ENCODE data around the gene RIC3.

Gene RIC3

GRCh38 chr11:8156877-8157276 lies 11.9 kb downstream of the RIC3 start:
- Mint-ChIP-seq H3K4me1 (ENCODE audit: low read depth) (no peaks in the 10 kb centered on the region), H3K9me3 (no peaks in the 10 kb centered on the region), H3K36me3 (ENCODE audit: low read depth) (no peaks in the 10 kb centered on the region), H3K27ac (no peak overlapping the region), H3K27me3 (no peaks in the 10 kb centered on the region), H3K4me3 (no peak overlapping the region)

DNA sequence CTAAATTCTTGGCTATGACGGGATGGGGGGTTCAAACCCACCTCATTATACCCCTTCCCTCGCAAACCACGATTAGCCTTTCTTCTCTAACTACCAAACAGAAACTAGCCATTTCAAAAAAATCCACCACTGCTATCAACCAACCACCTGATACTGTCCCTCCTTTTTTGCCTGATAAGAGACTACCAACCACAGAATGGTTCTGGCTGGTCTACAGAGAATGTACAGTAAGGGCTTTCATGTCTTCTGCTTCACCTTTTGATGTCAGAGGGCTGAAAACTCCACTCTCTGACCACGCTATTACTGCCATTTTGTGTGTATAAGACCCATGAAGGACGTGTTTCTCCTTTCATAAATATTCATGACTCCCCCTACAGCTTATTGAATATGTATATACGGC lies 19.1 kb downstream of the RIC3 start:
- Mint-ChIP-seq H3K36me3 (ENCODE audit: low read depth) (peaks cover 13% of the 10 kb centered on the region), H3K4me3 (no peak overlapping the region), H3K4me1 (ENCODE audit: low read depth) (no peaks in the 10 kb centered on the region), H3K27ac (no peak overlapping the region), H3K9me3 (no peaks in the 10 kb centered on the region), H3K27me3 (no peaks in the 10 kb centered on the region)

DNA sequence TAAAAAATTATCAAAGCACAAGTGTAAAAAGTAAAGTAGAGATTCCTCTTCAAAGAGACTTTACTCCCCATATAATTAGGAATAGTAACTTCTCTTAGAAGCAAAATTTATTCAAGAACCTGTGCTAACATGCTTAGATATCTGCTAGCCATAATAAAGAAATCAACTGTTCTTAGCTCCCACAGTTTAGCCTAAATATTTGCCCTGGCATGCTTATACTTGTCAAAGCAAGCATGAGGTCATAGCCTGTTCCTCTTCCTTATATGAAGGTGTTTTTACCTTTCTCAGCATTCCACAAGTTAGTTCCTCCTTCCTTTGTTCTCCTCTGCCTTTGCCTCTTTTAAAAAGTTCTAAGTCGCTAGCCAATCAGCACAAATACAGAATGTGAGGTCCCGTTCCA lies 30.3 kb downstream of the RIC3 start:
- Mint-ChIP-seq H3K27ac (no peak overlapping the region), H3K9me3 (no peaks in the 10 kb centered on the region), H3K4me1 (ENCODE audit: low read depth) (no peaks in the 10 kb centered on the region), H3K4me3 (no peak overlapping the region), H3K36me3 (ENCODE audit: low read depth) (peaks cover 31% of the 10 kb centered on the region), H3K27me3 (no peaks in the 10 kb centered on the region)

DNA sequence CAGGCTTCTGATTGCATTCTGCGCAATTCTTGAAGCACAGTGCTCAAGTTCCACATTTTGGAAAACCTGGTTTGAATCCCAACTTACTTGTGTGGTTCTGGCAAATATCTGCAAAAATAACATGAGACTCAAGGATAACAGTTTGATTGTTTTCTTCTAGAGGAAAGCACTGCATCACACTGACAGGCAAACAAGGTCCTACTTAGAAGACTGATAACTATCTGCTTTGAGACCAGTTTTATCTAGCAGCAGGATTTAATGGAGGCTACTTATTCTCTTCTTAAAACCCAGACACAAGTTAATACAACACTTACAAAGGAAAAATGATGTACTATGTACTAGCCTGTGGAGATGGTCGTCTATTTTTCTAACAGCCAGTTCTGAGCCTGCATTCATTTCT lies 41.4 kb downstream of the RIC3 start:
- H3K4me3 Mint-ChIP-seq = no peak overlapping the region
- no peaks in the 10 kb centered on the region for H3K27me3 Mint-ChIP-seq
- H3K4me1 Mint-ChIP-seq (ENCODE audit: low read depth) = no peaks in the 10 kb centered on the region
- H3K27ac Mint-ChIP-seq = no peak overlapping the region
- no peaks in the 10 kb centered on the region for H3K9me3 Mint-ChIP-seq
- peaks cover 3% of the 10 kb centered on the region for H3K36me3 Mint-ChIP-seq (ENCODE audit: low read depth)

GRCh38 chr11:8126649-8127289 lies 42.1 kb downstream of the RIC3 start:
- Mint-ChIP-seq H3K27ac (no peak overlapping the region), H3K4me1 (ENCODE audit: low read depth) (no peaks in the 10 kb centered on the region), H3K36me3 (ENCODE audit: low read depth) (peaks cover 7% of the 10 kb centered on the region), H3K4me3 (no peak overlapping the region), H3K27me3 (no peaks in the 10 kb centered on the region), H3K9me3 (no peaks in the 10 kb centered on the region)

DNA sequence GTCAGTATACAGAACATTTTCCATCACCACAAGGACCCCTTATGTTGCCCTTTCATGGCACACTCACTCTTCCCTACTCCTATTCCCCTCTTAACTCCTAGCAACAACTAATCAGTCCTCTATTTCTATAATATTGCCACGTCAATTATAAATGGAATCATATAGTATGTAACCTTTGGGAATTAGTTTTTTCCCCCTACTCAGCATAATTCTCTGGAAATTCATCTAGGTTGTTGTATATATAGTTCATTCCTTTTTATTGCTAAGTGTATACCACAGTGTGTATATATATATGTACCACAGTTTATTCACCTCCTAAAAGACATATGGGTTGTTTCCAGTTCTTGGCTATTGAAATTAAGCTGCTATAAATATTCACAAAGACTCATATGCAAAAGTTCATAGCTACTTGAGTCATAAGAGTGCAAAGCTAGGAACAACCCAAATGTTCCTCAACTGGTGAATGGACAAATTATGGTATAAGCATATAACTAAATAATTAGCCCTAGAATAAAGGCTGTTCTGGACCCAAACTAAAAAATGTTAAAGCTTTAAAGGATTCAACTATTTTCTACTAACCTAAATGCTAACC lies 46.6 kb downstream of the RIC3 start:
- Mint-ChIP-seq H3K27me3 (no peaks in the 10 kb centered on the region), H3K4me3 (no peak overlapping the region), H3K27ac (no peak overlapping the region), H3K36me3 (ENCODE audit: low read depth) (peaks cover 25% of the 10 kb centered on the region), H3K4me1 (ENCODE audit: low read depth) (no peaks in the 10 kb centered on the region), H3K9me3 (peaks cover 3% of the 10 kb centered on the region)

DNA sequence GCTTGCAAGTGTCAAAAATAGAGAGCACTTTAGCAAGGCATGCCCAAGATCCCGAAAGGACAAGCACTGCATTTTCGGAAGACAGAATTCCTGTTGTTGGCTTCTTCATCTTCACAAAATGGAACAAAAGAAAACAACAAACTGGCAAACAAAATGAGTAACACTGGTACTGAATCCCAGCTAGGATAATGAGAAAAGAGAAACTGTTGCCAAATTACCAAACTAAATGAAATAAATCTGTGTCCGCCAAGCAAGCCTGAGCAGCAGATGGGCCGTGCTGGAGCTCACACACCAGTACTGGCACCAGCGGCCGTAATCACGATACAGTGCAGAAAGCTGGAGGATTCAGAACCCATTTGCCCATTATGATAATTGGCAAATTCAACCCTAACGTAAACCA lies 57.2 kb downstream of the RIC3 start:
- H3K9me3 Mint-ChIP-seq = peaks cover 7% of the 10 kb centered on the region
- peaks cover 31% of the 10 kb centered on the region for H3K36me3 Mint-ChIP-seq (ENCODE audit: low read depth)
- no peak overlapping the region for H3K4me3 Mint-ChIP-seq
- H3K4me1 Mint-ChIP-seq (ENCODE audit: low read depth) = no peaks in the 10 kb centered on the region
- no peaks in the 10 kb centered on the region for H3K27me3 Mint-ChIP-seq
- no peak overlapping the region for H3K27ac Mint-ChIP-seq

DNA sequence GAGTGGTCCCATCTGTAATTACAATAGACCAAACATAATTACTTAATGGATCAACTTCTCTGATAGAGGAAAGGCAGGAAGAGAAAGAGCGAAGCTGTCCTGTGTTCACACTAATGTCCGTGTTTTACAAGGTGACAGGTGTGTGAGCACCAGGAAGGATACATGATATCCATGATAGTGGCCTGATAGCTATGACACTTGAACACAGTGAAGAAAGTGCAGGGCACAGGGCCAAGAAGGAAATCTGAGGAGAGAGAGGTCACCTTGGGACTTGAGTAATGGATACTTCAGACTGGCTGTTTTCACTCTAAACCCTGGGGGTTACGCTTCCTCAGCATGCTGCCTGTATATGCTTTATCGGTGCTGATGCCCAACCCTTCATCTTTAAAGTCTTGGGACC lies 58.4 kb downstream of the RIC3 start:
- H3K4me1 Mint-ChIP-seq (ENCODE audit: low read depth) = no peaks in the 10 kb centered on the region
- no peaks in the 10 kb centered on the region for H3K27me3 Mint-ChIP-seq
- H3K36me3 Mint-ChIP-seq (ENCODE audit: low read depth) = peaks cover 19% of the 10 kb centered on the region
- peaks cover 7% of the 10 kb centered on the region for H3K9me3 Mint-ChIP-seq
- no peak overlapping the region for H3K4me3 Mint-ChIP-seq
- no peak overlapping the region for H3K27ac Mint-ChIP-seq

DNA sequence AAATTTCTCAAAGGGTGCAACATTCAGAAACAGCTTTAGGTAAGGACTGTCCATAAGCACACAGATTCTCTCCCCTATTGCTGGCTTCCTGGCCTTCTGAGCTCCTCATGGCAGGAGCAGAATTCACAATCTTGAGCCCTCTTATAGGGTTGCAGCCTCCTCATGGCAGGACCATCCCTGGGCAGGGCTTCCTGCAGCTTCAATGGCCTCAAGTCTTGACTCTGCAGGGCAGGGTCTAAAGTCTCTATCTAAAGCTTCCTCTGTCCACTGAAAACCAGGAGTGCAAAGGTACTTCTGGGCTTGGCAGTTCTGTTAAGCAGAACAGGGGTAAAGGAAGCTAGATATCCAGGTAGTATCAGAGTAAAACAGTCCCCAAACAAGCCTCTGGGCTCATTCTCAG lies 59.1 kb downstream of the RIC3 start:
- H3K27ac Mint-ChIP-seq = no peak overlapping the region
- no peak overlapping the region for H3K4me3 Mint-ChIP-seq
- peaks cover 13% of the 10 kb centered on the region for H3K36me3 Mint-ChIP-seq (ENCODE audit: low read depth)
- peaks cover 1% of the 10 kb centered on the region for H3K9me3 Mint-ChIP-seq
- no peaks in the 10 kb centered on the region for H3K4me1 Mint-ChIP-seq (ENCODE audit: low read depth)
- no peaks in the 10 kb centered on the region for H3K27me3 Mint-ChIP-seq

DNA sequence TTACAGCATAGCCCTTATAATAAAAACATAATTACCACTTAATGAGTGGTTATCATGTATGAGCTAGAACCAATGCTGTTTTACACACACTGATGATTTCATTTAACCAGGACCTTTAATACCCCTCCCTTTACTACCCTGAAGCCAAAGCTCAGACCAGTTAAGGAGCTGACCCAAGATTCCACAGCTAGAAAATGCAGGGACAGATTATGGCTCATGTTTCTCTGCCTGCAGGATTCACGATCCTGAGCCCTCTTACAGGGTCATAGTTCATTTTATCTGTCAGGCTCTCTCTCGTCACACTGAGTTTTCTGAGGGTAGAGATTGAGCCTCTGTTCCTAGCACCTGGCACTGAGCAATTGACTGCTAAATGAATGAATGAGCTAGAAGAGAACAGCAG lies 60.4 kb downstream of the RIC3 start:
- Mint-ChIP-seq H3K9me3 (no peaks in the 10 kb centered on the region), H3K36me3 (ENCODE audit: low read depth) (peaks cover 4% of the 10 kb centered on the region), H3K27ac (no peak overlapping the region), H3K4me1 (ENCODE audit: low read depth) (no peaks in the 10 kb centered on the region), H3K27me3 (no peaks in the 10 kb centered on the region), H3K4me3 (no peak overlapping the region)

- no peaks in the 10 kb centered on the region for H3K27me3 Mint-ChIP-seq
- H3K4me1 Mint-ChIP-seq (ENCODE audit: low read depth) = no peaks in the 10 kb centered on the region
- no peak overlapping the region for H3K4me3 Mint-ChIP-seq
- no peak overlapping the region for H3K27ac Mint-ChIP-seq
- H3K9me3 Mint-ChIP-seq = no peaks in the 10 kb centered on the region
- peaks cover 4% of the 10 kb centered on the region for H3K36me3 Mint-ChIP-seq (ENCODE audit: low read depth)
Measured at GRCh38 chr11:8107642-8108041, 61.2 kb downstream of the RIC3 start.

- Mint-ChIP-seq H3K27ac (no peak overlapping the region), H3K9me3 (no peaks in the 10 kb centered on the region), H3K27me3 (no peaks in the 10 kb centered on the region), H3K4me3 (no peak overlapping the region), H3K4me1 (ENCODE audit: low read depth) (no peaks in the 10 kb centered on the region), H3K36me3 (ENCODE audit: low read depth) (peaks cover 4% of the 10 kb centered on the region)
Measured at GRCh38 chr11:8106679-8107078, 62.1 kb downstream of the RIC3 start.

GRCh38 chr11:8105666-8106065 lies 63.2 kb downstream of the RIC3 start:
- H3K27me3 Mint-ChIP-seq = no peaks in the 10 kb centered on the region
- no peak overlapping the region for H3K27ac Mint-ChIP-seq
- no peaks in the 10 kb centered on the region for H3K36me3 Mint-ChIP-seq (ENCODE audit: low read depth)
- no peaks in the 10 kb centered on the region for H3K4me1 Mint-ChIP-seq (ENCODE audit: low read depth)
- no peak overlapping the region for H3K4me3 Mint-ChIP-seq
- no peaks in the 10 kb centered on the region for H3K9me3 Mint-ChIP-seq

- no peak overlapping the region for H3K27ac Mint-ChIP-seq
Measured at GRCh38 chr11:8105133-8105532, 63.7 kb downstream of the RIC3 start.

DNA sequence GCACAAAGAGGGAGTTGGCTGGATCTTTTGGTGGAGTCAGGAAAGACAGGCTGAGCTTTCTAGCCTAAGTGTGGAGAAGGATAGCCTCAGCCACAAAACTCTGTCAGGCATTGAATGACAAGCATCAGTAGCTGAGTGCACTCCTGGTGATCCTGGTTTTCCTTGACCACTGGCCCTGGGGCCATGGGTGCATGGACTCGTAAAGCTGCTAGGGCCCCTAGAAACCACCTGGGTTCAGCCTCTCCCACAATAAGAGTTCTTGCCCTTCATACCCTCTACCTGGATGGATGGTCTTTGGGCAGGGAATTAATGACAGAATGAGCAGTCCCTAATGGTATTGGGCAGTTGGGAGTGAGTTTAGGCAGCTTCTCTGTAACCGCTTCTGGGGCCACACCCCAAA lies 64.9 kb downstream of the RIC3 start:
- Mint-ChIP-seq H3K4me3 (no peak overlapping the region), H3K36me3 (ENCODE audit: low read depth) (no peaks in the 10 kb centered on the region), H3K9me3 (no peaks in the 10 kb centered on the region), H3K4me1 (ENCODE audit: low read depth) (no peaks in the 10 kb centered on the region), H3K27me3 (no peaks in the 10 kb centered on the region), H3K27ac (no peak overlapping the region)

More at GRCh38 chr11:8105133-8105532, 63.7 kb downstream of the RIC3 start:
- Mint-ChIP-seq H3K4me1 (ENCODE audit: low read depth) (no peaks in the 10 kb centered on the region), H3K36me3 (ENCODE audit: low read depth) (no peaks in the 10 kb centered on the region), H3K27me3 (no peaks in the 10 kb centered on the region), H3K9me3 (no peaks in the 10 kb centered on the region), H3K4me3 (no peak overlapping the region)

DNA sequence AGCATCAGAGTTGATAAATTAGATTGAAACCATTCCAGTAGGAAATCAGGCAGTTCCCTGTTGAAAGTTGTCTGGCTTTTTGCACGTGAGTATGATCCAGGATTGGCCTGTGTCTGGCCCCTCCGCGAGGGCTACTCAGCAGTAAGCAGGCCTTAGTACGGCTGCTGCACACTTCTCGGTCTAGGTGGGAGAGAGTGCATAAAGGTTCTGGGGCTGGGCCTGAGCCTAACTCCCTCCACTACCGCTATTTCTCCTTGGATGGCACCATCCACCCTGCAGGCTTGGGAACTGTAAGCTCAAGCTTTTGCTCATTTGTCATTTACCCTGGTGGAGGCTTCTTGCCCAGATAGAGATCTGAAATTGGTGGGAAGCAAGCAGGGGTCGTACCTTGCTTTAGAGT lies 65.9 kb downstream of the RIC3 start:
- H3K27ac Mint-ChIP-seq = no peak overlapping the region
- no peak overlapping the region for H3K4me3 Mint-ChIP-seq
- no peaks in the 10 kb centered on the region for H3K36me3 Mint-ChIP-seq (ENCODE audit: low read depth)
- H3K9me3 Mint-ChIP-seq = no peaks in the 10 kb centered on the region
- no peaks in the 10 kb centered on the region for H3K27me3 Mint-ChIP-seq
- no peaks in the 10 kb centered on the region for H3K4me1 Mint-ChIP-seq (ENCODE audit: low read depth)
